ENCODE measurements around the gene GIMAP1. TPM values are rescaled to one million over a fixed set of nuclear protein-coding genes. Genes with fewer than 3 reads are reported as not detected.

GIMAP1 gene
- not detected for total RNA-seq

DNA sequence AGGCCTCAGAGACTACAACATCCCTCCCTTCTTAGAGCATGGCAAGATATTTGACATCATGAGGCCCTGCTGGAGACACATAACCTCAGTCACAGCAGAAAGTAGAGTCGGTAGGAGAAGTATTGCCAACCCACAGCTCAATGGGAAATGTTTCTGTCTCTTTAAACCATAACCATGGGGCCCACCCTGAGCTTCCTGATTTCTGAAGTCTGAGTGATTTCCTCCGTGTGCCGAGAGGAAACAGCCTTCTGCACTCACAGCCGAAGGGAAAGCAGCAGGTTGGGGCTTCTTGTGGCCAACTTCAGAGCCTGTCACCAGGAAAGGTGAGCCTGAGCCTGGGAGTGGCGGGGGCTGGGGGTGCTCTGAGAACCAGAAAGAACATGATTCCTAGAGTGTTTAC lies at the start of gene GIMAP1:
Gene GIMAP1 (plus strand): TSS at position 246 of the 400 bp plus-strand sequence. CDS start 2,435 bp downstream, outside the sequence.

DNA sequence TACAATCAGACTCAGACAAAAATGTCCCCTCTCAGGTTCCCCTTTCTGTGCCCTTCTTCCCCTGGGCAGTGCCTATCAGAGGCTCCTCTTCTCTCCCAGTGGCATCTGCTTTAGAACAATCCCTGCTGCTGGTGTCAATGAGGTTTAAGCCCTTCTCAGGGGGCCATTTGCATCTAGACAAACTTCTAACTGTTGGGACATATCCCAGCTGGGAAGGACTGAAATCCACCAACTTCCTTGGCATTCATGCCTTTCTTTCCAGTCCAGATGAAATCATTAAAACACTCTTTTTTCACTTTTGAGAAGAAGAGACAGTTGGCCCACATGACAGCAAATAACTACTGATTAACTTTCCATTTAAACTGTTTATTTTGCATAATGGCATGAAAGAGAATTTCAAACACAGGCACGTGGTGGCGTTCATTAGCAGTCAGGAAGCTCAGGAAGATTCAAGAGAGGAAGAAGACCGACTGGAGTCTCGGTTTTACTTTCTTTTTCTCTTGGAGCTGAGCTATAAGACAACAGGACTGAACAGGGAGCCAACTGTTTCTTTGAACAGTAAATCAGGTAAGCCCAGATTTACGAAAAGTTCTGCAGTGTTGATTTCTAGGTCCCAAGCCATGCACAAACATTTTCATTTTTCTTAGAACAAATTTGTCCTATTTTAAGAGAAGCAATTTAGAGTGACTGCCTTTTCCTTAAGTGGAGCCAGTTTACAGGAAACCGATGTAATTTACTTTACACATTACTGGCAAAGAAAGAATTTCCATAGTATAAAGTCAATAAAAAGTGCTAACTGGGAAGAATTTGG lies 31.0 kb upstream of the GIMAP1 start, which contains the start of gene GIMAP2:
Gene GIMAP2 (plus strand): TSS at position 488 of the 811 bp plus-strand sequence. CDS start 1,354 bp downstream, outside the sequence.

DNA sequence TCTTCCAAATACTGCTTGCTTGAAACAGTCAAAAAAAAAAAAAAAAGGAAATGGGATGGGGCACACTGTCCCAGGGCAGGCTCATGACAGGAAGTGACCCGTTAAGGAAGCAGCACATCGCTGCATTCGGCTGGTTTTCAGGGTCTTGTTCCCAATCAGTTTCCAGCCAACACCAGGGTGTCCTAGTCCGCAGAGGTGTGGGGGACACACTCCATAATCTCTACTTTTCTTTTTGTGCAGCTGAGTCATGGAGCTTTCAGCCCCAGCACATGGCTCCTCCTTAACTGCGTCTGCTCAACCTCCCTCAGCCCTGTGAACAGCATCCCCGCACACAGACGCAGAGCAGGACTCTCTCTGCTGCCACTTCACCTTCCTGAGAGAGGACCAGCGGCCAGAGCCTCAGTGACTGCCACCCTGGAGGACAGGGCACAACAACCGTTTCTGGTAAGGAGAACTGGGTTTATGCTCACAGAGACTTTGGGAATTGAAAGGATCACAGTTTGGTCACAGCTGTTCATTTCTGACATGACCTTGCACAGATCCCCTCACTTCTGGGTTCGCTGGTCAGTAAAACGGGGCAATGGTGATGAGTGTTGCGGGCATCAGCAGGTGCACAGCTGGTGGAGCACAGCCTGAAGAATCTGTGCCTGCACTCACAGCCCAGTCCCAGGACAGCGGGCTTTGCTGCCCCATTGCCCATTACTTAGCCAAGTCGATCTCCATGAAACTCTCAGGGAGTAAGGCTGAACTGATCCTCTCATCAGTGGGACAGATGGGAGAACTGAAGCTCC lies 21.0 kb downstream of the GIMAP1 start, which contains the start of gene GIMAP5:
Gene GIMAP5 (plus strand): TSS at position 154 of the 791 bp plus-strand sequence. CDS start 3,467 bp downstream, outside the sequence.

Other genes starting within 250 kb of the GIMAP1 start
- not detected for gene GIMAP7, start 201.7 kb upstream of the GIMAP1 start, total RNA-seq
- gene GIMAP4, start 149.2 kb upstream of the GIMAP1 start, total RNA-seq = not detected
- gene GIMAP6, start 84.2 kb upstream of the GIMAP1 start, total RNA-seq = not detected
- 1 to 10 TPM; 2.1 to 7.0 TPM for gene GIMAP2, start 30.9 kb upstream of the GIMAP1 start, total RNA-seq
- gene GIMAP5, start 20.8 kb downstream of the GIMAP1 start, total RNA-seq = not detected
- gene TMEM176B, start 83.8 kb downstream of the GIMAP1 start, total RNA-seq = not detected
- gene TMEM176A, start 84.2 kb downstream of the GIMAP1 start, total RNA-seq = not detected
- gene AOC1, start 135.9 kb downstream of the GIMAP1 start, total RNA-seq = not detected

All from melanocyte of skin (primary cell).